Activated effector memory CD4-positive, alpha-beta T cell treated with Interleukin-2 at 50 U/mL for 16 hours (primary cell): ENCODE data around the gene PDIA6.

Experiments
- DNase-seq: peaks from one replicate; pipeline ENCODE4 v3.0.0-alpha.2; 2020

The PDIA6 gene

GRCh38 chr2:10778724-10779115 is 33.9 kb downstream of the PDIA6 start:
- no peak for DNase-seq

GRCh38 chr2:10777842-10778723 is 34.5 kb downstream of the PDIA6 start:
- DNase-seq, result no peak

- DNase-seq, result no peak
Measured at GRCh38 chr2:10777111-10777841, 35.3 kb downstream of the PDIA6 start.

- no peak for DNase-seq
Measured at GRCh38 chr2:10776231-10776977, 36.2 kb downstream of the PDIA6 start.

- no peak for DNase-seq
Measured at GRCh38 chr2:10775831-10776230, 36.8 kb downstream of the PDIA6 start.

GRCh38 chr2:10775021-10775780 is 37.4 kb downstream of the PDIA6 start:
- DNase-seq, result no peak

GRCh38 chr2:10774394-10774793 is 38.2 kb downstream of the PDIA6 start:
- no peak for DNase-seq

GRCh38 chr2:10773821-10774341 is 38.7 kb downstream of the PDIA6 start:
- DNase-seq, result no peak

- no peak for DNase-seq
Measured at GRCh38 chr2:10772868-10773215, 39.7 kb downstream of the PDIA6 start.

- DNase-seq, result no peak
Measured at GRCh38 chr2:10772201-10772867, 40.3 kb downstream of the PDIA6 start.

- no peak for DNase-seq
Measured at GRCh38 chr2:10771786-10772185, 40.8 kb downstream of the PDIA6 start.

- no peak for DNase-seq
Measured at GRCh38 chr2:10770956-10771750, 41.4 kb downstream of the PDIA6 start.

GRCh38 chr2:10768063-10768507 is 44.5 kb downstream of the PDIA6 start:
- no peak for DNase-seq

GRCh38 chr2:10765914-10766313 is 46.7 kb downstream of the PDIA6 start:
- DNase-seq, result no peak

GRCh38 chr2:10765461-10765860 is 47.1 kb downstream of the PDIA6 start:
- DNase-seq, result no peak

- no peak for DNase-seq
Measured at GRCh38 chr2:10764896-10765295, 47.7 kb downstream of the PDIA6 start.

- DNase-seq, result no peak
Measured at GRCh38 chr2:10764096-10764785, 48.3 kb downstream of the PDIA6 start.

- no peak for DNase-seq
Measured at GRCh38 chr2:10763461-10763800, 49.2 kb downstream of the PDIA6 start.

GRCh38 chr2:10762651-10763460 is 49.7 kb downstream of the PDIA6 start:
- no peak for DNase-seq

GRCh38 chr2:10761591-10761990 is 51.0 kb downstream of the PDIA6 start:
- no peak for DNase-seq
